Skeletal muscle satellite cell (primary cell): Measurements from ENCODE around the gene SETD4.

ENCODE experiments used
- H3K27me3 ChIP-seq: 2 replicates; pipeline ENCODE4 v1.7.0; 2013; ENCODE audit warnings: low read length; ENCODE audit not compliant: control insufficient read depth, insufficient read depth
- H3K36me3 ChIP-seq: 2 replicates; pipeline ENCODE4 v1.7.0; 2013; ENCODE audit warnings: mild to moderate bottlenecking, control low read depth, low read length; ENCODE audit not compliant: insufficient read depth
- H3K4me1 ChIP-seq: 2 replicates; pipeline ENCODE4 v1.7.0; 2013; ENCODE audit warnings: low read length; ENCODE audit not compliant: control insufficient read depth, insufficient read depth
- H3K4me2 ChIP-seq: 2 replicates; pipeline ENCODE4 v1.7.0; 2013; ENCODE audit warnings: mild to moderate bottlenecking, low read length
- H3K4me3 ChIP-seq: 2 replicates; pipeline ENCODE4 v1.7.0; 2013; ENCODE audit warnings: low read length
- H3K9ac ChIP-seq: 2 replicates; pipeline ENCODE4 v1.7.0; 2013; ENCODE audit warnings: mild to moderate bottlenecking, low read depth, low read length, moderate library complexity
- H3K9me3 ChIP-seq: replicated peaks from 2 replicates; pipeline ENCODE4 v1.7.0; 2013; ENCODE audit warnings: mild to moderate bottlenecking, control low read depth, low read length

The SETD4 gene

GRCh38 chr21:36096398-36097290 is 36.3 kb upstream of the SETD4 start:
- H3K9ac ChIP-seq, result no peak overlapping the region
- no peak overlapping the region for H3K4me2 ChIP-seq
- no peak overlapping the region for H3K4me3 ChIP-seq
- peaks cover 13% of the 10 kb centered on the region for H3K9me3 ChIP-seq
- peaks cover 23% of the 10 kb centered on the region for H3K27me3 ChIP-seq
- H3K4me1 ChIP-seq, result no peaks in the 10 kb centered on the region
- no peaks in the 10 kb centered on the region for H3K36me3 ChIP-seq

- H3K9ac ChIP-seq, result no peak overlapping the region
- no peak overlapping the region for H3K4me3 ChIP-seq
- peaks cover 15% of the 10 kb centered on the region for H3K27me3 ChIP-seq
- H3K4me2 ChIP-seq, result no peak overlapping the region
- H3K36me3 ChIP-seq, result no peaks in the 10 kb centered on the region
- H3K9me3 ChIP-seq, result peaks cover 13% of the 10 kb centered on the region
- H3K4me1 ChIP-seq, result no peaks in the 10 kb centered on the region
Measured at GRCh38 chr21:36093512-36093911, 33.2 kb upstream of the SETD4 start.

GRCh38 chr21:36092681-36093080 is 32.4 kb upstream of the SETD4 start:
- Histone ChIP-seq H3K9me3 (peaks cover 13% of the 10 kb centered on the region), H3K9ac (no peak overlapping the region), H3K27me3 (peaks cover 15% of the 10 kb centered on the region), H3K4me2 (no peak overlapping the region), H3K36me3 (no peaks in the 10 kb centered on the region), H3K4me1 (no peaks in the 10 kb centered on the region), H3K4me3 (no peak overlapping the region)

- H3K4me2 ChIP-seq, result no peak overlapping the region
- no peaks in the 10 kb centered on the region for H3K36me3 ChIP-seq
- H3K27me3 ChIP-seq, result peaks cover 7% of the 10 kb centered on the region
- no peak overlapping the region for H3K4me3 ChIP-seq
- no peaks in the 10 kb centered on the region for H3K4me1 ChIP-seq
- peaks cover 13% of the 10 kb centered on the region for H3K9me3 ChIP-seq
- no peak overlapping the region for H3K9ac ChIP-seq
Measured at GRCh38 chr21:36089946-36090345, 29.6 kb upstream of the SETD4 start.

- no peak overlapping the region for H3K4me3 ChIP-seq
- H3K9me3 ChIP-seq, result no peaks in the 10 kb centered on the region
- H3K27me3 ChIP-seq, result no peaks in the 10 kb centered on the region
- H3K36me3 ChIP-seq, result no peaks in the 10 kb centered on the region
- no peak overlapping the region for H3K9ac ChIP-seq
- H3K4me1 ChIP-seq, result no peaks in the 10 kb centered on the region
- no peak overlapping the region for H3K4me2 ChIP-seq
Measured at GRCh38 chr21:36087362-36088138, 27.2 kb upstream of the SETD4 start.

GRCh38 chr21:36082237-36082664 is 21.9 kb upstream of the SETD4 start:
- Histone ChIP-seq H3K4me3 (no peak overlapping the region), H3K9ac (no peak overlapping the region), H3K36me3 (no peaks in the 10 kb centered on the region), H3K4me1 (no peaks in the 10 kb centered on the region), H3K4me2 (no peak overlapping the region), H3K9me3 (no peaks in the 10 kb centered on the region), H3K27me3 (no peaks in the 10 kb centered on the region)

- no peak overlapping the region for H3K9ac ChIP-seq
- H3K4me3 ChIP-seq, result no peak overlapping the region
- no peaks in the 10 kb centered on the region for H3K9me3 ChIP-seq
- no peaks in the 10 kb centered on the region for H3K36me3 ChIP-seq
- no peaks in the 10 kb centered on the region for H3K4me1 ChIP-seq
- H3K4me2 ChIP-seq, result no peak overlapping the region
- no peaks in the 10 kb centered on the region for H3K27me3 ChIP-seq
Measured at GRCh38 chr21:36080386-36080785, 20.1 kb upstream of the SETD4 start.

GRCh38 chr21:36079671-36080070 is 19.3 kb upstream of the SETD4 start:
- Histone ChIP-seq H3K27me3 (no peaks in the 10 kb centered on the region), H3K36me3 (no peaks in the 10 kb centered on the region), H3K9me3 (no peaks in the 10 kb centered on the region), H3K4me2 (no peak overlapping the region), H3K9ac (no peak overlapping the region), H3K4me3 (no peak overlapping the region), H3K4me1 (no peaks in the 10 kb centered on the region)

GRCh38 chr21:36079010-36079649 is 18.8 kb upstream of the SETD4 start:
- peak overlapping the region; percentile 66 for H3K4me2 ChIP-seq
- peak overlapping the region; percentile 17 for H3K4me3 ChIP-seq
- H3K4me1 ChIP-seq, result no peaks in the 10 kb centered on the region
- H3K36me3 ChIP-seq, result no peaks in the 10 kb centered on the region
- H3K9me3 ChIP-seq, result no peaks in the 10 kb centered on the region
- no peaks in the 10 kb centered on the region for H3K27me3 ChIP-seq
- no peak overlapping the region for H3K9ac ChIP-seq

- H3K9ac ChIP-seq, result no peak overlapping the region
- H3K27me3 ChIP-seq, result no peaks in the 10 kb centered on the region
- no peak overlapping the region for H3K4me2 ChIP-seq
- peaks cover 8% of the 10 kb centered on the region for H3K36me3 ChIP-seq
- no peaks in the 10 kb centered on the region for H3K4me1 ChIP-seq
- no peaks in the 10 kb centered on the region for H3K9me3 ChIP-seq
- H3K4me3 ChIP-seq, result no peak overlapping the region
Measured at GRCh38 chr21:36077758-36078157, 17.4 kb upstream of the SETD4 start.

- H3K36me3 ChIP-seq, result peaks cover 15% of the 10 kb centered on the region
- H3K4me1 ChIP-seq, result peaks cover 5% of the 10 kb centered on the region
- no peaks in the 10 kb centered on the region for H3K9me3 ChIP-seq
- H3K27me3 ChIP-seq, result no peaks in the 10 kb centered on the region
- H3K4me3 ChIP-seq, result no peak overlapping the region
- no peak overlapping the region for H3K9ac ChIP-seq
- no peak overlapping the region for H3K4me2 ChIP-seq
Measured at GRCh38 chr21:36076878-36077655, 16.7 kb upstream of the SETD4 start.
